Tibial artery (tissue), 4 donors: Measurements from ENCODE around the gene C6orf47.

Experiments
- DNase-seq, 2 donors: peaks; one replicate each; pipeline ENCODE4 v3.0.0-alpha.2; 2019
- H3K27ac ChIP-seq, 2 donors: fragments of 200-600 bp; sonication (generic) in 1 of 2; 1 replicate in 1 of 2; 2 replicates in 1 of 2; pipeline ENCODE4 v1.5.1; 2018 to 2019; ENCODE audit warnings: mild to moderate bottlenecking in 1 of 2
- H3K27me3 ChIP-seq, 2 donors: fragments of 200-600 bp; sonication (generic) in 1 of 2; one replicate each; pipeline versions ENCODE4 v1.5.1 to v1.6.0; 2016 to 2019
- H3K36me3 ChIP-seq, 3 donors: fragments of 200-600 bp; sonication (generic) in 2 of 3; one replicate each; pipeline ENCODE4 v1.5.1; 2016 to 2019; ENCODE audit warnings: mild to moderate bottlenecking in 2 of 3
- H3K4me1 ChIP-seq, 4 donors: fragments of 200-600 bp; sonication (generic) in 2 of 4; 1 replicate in 3 of 4; 2 replicates in 1 of 4; pipeline ENCODE4 v1.5.1; 2016 to 2019
- H3K4me3 ChIP-seq, 2 donors: fragments of 200-600 bp; sonication (generic) in 1 of 2; 1 replicate in 1 of 2; 2 replicates in 1 of 2; pipeline ENCODE4 v1.5.1; 2018 to 2019; ENCODE audit warnings: mild to moderate bottlenecking in 2 of 2
- H3K9me3 ChIP-seq, 3 donors: fragments of 200-600 bp; sonication (generic) in 1 of 3; one replicate each; pipeline ENCODE4 v1.5.1; 2016 to 2019
- CTCF ChIP-seq, 2 experiments: fragments of 200-600 bp in 1 of 2; fragments of 450-650 bp in 1 of 2; IDR thresholded peaks; one replicate each; pipeline ENCODE4 v1.5.1; 2017 to 2019; ENCODE audit warnings: antibody characterized with exemption in 2 of 2, mild to moderate bottlenecking in 1 of 2, moderate library complexity in 1 of 2
- intact Hi-C: fragments of 100-400 bp; cut with DNase I; formaldehyde crosslinking; loops from one replicate; pipeline ENCODE4 v1.15.0; 2023; ENCODE audit warnings: low total_unique reads

The C6orf47 gene

GRCh38 chr6:31632279-31632946 lies 28.2 kb downstream of the C6orf47 start:
- TF ChIP-seq CTCF (IDR thresholded peaks at IDR 0.05) = no peak
- intact Hi-C loops = no loop called here
- no peak for DNase-seq
- Histone ChIP-seq H3K36me3 (peaks cover 84 to 100% (median 98%) of the 10 kb centered on the region in 3 donors), H3K4me3 (no peak overlapping the region), H3K27me3 (no peaks in the 10 kb centered on the region), H3K9me3 (no peaks in the 10 kb centered on the region), H3K27ac (no peak overlapping the region), H3K4me1 (peaks cover 0 to 3% (median 0%) of the 10 kb centered on the region in 4 donors)

- Histone ChIP-seq H3K9me3 (no peaks in the 10 kb centered on the region), H3K36me3 (peaks cover 84 to 100% (median 98%) of the 10 kb centered on the region in 3 donors), H3K4me3 (no peak overlapping the region), H3K4me1 (peaks cover 0 to 3% (median 0%) of the 10 kb centered on the region in 4 donors), H3K27ac (no peak overlapping the region), H3K27me3 (no peaks in the 10 kb centered on the region)
- no peak for TF ChIP-seq CTCF (IDR thresholded peaks at IDR 0.05)
- no peak for DNase-seq
- intact Hi-C loops = no loop called here
Measured at GRCh38 chr6:31631681-31632278, 28.8 kb downstream of the C6orf47 start.

DNA sequence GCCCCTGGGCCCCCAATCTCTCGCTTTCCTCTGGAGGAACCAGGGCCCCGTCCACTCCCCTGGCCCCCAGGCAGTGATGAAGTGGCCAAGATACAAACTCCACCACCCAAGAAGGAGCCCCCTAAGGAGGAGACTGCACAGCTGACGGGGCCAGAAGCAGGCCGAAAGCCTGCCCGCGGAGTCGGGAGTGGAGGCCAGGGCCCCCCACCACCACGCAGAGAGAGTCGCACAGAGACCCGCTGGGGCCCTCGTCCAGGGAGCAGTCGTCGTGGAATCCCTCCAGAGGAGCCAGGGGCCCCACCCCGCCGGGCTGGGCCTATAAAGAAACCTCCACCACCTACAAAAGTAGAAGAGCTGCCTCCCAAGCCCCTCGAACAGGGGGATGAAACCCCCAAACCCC lies 29.4 kb downstream of the C6orf47 start:
- no peaks in the 10 kb centered on the region for H3K9me3 ChIP-seq
- H3K27me3 ChIP-seq = no peaks in the 10 kb centered on the region
- intact Hi-C loops = no loop called here
- TF ChIP-seq CTCF (IDR thresholded peaks at IDR 0.05) = no peak
- peaks cover 0 to 3% (median 0%) of the 10 kb centered on the region in 4 donors for H3K4me1 ChIP-seq
- peaks cover 84 to 100% (median 98%) of the 10 kb centered on the region in 3 donors for H3K36me3 ChIP-seq
- H3K27ac ChIP-seq = no peak overlapping the region
- DNase-seq = no peak
- H3K4me3 ChIP-seq = no peak overlapping the region

DNA sequence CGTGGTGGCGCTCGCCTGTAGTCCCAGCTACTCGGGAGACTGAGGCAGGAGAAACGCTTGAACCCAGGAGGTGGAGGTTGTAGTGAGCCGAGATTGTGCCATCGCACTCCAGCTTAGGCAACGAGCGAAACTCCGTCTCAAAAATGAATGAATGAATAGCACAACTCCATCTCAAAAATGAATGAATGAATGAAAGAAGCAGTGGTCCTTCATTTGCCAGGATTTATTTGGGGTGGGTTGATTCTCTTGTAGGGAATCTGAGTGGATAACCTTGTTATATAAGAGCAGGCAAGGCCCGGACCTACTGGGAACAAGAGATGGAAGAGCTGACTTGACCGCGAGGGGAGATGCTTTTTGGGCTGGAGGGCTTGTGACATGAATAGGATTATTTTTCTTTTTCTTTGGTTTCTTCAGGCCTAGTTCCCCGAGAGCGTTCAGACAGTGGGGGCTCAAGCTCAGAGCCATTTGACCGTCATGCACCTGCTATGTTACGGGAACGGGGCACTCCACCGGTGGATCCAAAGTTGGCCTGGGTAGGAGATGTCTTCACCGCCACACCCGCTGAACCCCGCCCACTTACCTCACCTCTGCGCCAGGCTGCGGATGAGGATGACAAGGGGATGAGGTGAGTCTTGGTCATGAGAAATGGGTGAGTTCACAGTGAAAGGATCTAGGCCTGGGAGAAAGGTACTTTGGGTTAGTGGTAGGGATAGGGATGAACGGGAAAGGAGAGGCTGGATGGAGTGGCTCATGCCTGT lies 30.2 kb downstream of the C6orf47 start:
- Histone ChIP-seq H3K4me3 (no peak overlapping the region), H3K9me3 (no peaks in the 10 kb centered on the region), H3K27ac (no peak overlapping the region), H3K4me1 (peaks cover 0 to 3% (median 0%) of the 10 kb centered on the region in 4 donors), H3K27me3 (no peaks in the 10 kb centered on the region), H3K36me3 (peaks cover 84 to 100% (median 98%) of the 10 kb centered on the region in 3 donors)
- TF ChIP-seq CTCF (IDR thresholded peaks at IDR 0.05) = no peak
- no peak for DNase-seq
- intact Hi-C loops = no loop called here

DNA sequence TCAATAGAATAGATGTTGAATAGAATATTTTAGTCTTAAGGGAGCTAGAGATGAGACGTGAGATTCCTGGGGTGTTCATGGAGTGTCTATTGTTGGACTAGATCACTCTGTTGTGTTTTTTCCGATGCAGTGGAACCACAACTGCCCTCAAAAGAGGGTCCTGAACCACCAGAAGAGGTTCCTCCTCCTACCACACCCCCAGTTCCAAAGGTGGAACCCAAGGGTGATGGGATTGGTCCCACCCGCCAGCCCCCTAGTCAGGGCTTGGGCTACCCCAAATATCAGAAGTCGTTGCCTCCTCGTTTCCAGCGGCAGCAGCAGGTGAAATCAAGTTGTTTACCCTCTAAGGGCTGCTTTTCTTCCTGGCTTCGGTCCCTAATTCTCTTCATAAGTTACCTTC lies 31.6 kb downstream of the C6orf47 start:
- no peak for TF ChIP-seq CTCF (IDR thresholded peaks at IDR 0.05)
- Histone ChIP-seq H3K4me1 (peaks cover 0 to 3% (median 0%) of the 10 kb centered on the region in 4 donors), H3K27ac (no peak overlapping the region), H3K27me3 (no peaks in the 10 kb centered on the region), H3K36me3 (peaks cover 84 to 100% (median 98%) of the 10 kb centered on the region in 3 donors), H3K9me3 (no peaks in the 10 kb centered on the region), H3K4me3 (no peak overlapping the region)
- no peak for DNase-seq
- intact Hi-C loops = no loop called here
